MV-4-11 (cell line): ENCODE measurements around the gene DACH1.

ENCODE experiments used
- DNase-seq: peaks from one replicate; lab custom pipeline; 2025; lab: John Stamatoyannopoulos, UW

Gene DACH1

GRCh38 chr13:71702253-71702652 is 164.8 kb downstream of the DACH1 start:
- no peak for DNase-seq

GRCh38 chr13:71701741-71702140 is 165.3 kb downstream of the DACH1 start:
- no peak for DNase-seq

GRCh38 chr13:71699342-71699741 is 167.7 kb downstream of the DACH1 start:
- DNase-seq = no peak

- DNase-seq = no peak
Observed at GRCh38 chr13:71695662-71696061, 171.3 kb downstream of the DACH1 start.

- no peak for DNase-seq
Observed at GRCh38 chr13:71685072-71685471, 181.9 kb downstream of the DACH1 start.

- no peak for DNase-seq
Observed at GRCh38 chr13:71681901-71682613, 184.9 kb downstream of the DACH1 start.

- DNase-seq = no peak
Observed at GRCh38 chr13:71677124-71677523, 189.9 kb downstream of the DACH1 start.

GRCh38 chr13:71672512-71672911 is 194.5 kb downstream of the DACH1 start:
- no peak for DNase-seq

- DNase-seq = no peak
Observed at GRCh38 chr13:71663431-71663830, 203.6 kb downstream of the DACH1 start.

- DNase-seq = no peak
Observed at GRCh38 chr13:71661921-71662320, 205.1 kb downstream of the DACH1 start.

- no peak for DNase-seq
Observed at GRCh38 chr13:71659404-71659803, 207.6 kb downstream of the DACH1 start.

GRCh38 chr13:71645467-71645866 is 221.5 kb downstream of the DACH1 start:
- DNase-seq = no peak

GRCh38 chr13:71644579-71644978 is 222.4 kb downstream of the DACH1 start:
- DNase-seq = no peak

- DNase-seq = no peak
Observed at GRCh38 chr13:71643448-71643860, 223.6 kb downstream of the DACH1 start.

GRCh38 chr13:71638751-71639150 is 228.3 kb downstream of the DACH1 start:
- no peak for DNase-seq

GRCh38 chr13:71634602-71635443 is 232.2 kb downstream of the DACH1 start:
- no peak for DNase-seq

GRCh38 chr13:71634182-71634581 is 232.8 kb downstream of the DACH1 start:
- no peak for DNase-seq

- DNase-seq = no peak
Observed at GRCh38 chr13:71632721-71633120, 234.3 kb downstream of the DACH1 start.

- DNase-seq = no peak
Observed at GRCh38 chr13:71632206-71632605, 234.8 kb downstream of the DACH1 start.

GRCh38 chr13:71629167-71629566 is 237.8 kb downstream of the DACH1 start:
- no peak for DNase-seq

- no peak for DNase-seq
Observed at GRCh38 chr13:71626421-71627117, 240.4 kb downstream of the DACH1 start.

- DNase-seq = no peak
Observed at GRCh38 chr13:71625694-71626093, 241.3 kb downstream of the DACH1 start.
